Suppressor macrophage (primary cell): ENCODE results near the gene APBB1IP.
"Not testable (repeated sequence)": the region's sequence is repeated elsewhere in the genome, so short reads cannot be mapped to it uniquely, and the experiment has no call there.

Experiments used
- DNase-seq, 4 experiments: peaks; one replicate each; pipeline ENCODE4 v3.0.0-alpha.2; 2020 to 2022
- total RNA-seq, 17 experiments: gene quantifications; one replicate each; lab custom pipeline; 2026; ENCODE audit warnings: mixed read lengths in 6 of 17, inconsistent platforms in 3 of 17; lab: John Stamatoyannopoulos, UW

Gene APBB1IP, protein sequence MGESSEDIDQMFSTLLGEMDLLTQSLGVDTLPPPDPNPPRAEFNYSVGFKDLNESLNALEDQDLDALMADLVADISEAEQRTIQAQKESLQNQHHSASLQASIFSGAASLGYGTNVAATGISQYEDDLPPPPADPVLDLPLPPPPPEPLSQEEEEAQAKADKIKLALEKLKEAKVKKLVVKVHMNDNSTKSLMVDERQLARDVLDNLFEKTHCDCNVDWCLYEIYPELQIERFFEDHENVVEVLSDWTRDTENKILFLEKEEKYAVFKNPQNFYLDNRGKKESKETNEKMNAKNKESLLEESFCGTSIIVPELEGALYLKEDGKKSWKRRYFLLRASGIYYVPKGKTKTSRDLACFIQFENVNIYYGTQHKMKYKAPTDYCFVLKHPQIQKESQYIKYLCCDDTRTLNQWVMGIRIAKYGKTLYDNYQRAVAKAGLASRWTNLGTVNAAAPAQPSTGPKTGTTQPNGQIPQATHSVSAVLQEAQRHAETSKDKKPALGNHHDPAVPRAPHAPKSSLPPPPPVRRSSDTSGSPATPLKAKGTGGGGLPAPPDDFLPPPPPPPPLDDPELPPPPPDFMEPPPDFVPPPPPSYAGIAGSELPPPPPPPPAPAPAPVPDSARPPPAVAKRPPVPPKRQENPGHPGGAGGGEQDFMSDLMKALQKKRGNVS
- total RNA-seq, result 4.0 to 108 (median 42.2) reads per million in 17 experiments

DNA sequence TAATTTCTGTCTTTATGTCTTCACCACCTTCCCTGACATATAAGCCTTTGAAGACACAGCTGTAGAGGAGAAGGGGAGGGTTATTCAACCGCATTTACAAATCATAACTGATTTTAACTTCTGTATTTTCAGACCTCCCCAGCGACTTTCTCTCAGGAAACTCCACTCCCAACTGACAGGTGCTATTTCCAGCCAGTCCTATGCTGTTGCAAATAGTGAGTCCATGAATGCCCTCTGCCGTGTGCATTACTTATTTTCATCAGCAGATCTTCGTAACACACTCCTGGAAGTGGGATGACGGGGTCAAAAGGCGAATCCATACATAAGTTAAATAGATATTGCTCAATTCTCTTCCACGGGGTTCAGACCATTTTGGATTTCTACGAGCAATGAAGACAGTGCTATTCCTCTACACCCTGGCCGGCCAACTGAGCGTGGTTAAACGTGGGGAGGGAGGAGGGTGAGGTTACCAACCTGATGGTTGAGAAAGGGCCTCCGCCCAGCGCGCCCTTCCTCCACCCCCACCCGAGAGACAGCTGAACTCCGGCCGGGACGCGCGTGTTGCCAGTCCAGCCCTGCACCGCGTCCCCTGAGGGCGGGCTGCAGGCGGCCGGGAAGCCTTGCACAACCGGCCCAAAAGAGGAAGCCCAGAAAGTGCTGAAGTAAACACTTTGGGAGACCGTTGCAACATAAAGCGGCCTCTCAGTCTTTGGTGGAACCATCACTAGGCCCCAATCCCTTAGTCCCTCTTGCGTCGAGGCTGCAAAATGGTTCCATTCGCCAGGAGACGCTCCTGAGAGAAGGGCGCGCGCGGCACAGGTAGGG, at the start of gene APBB1IP:
Gene APBB1IP (plus strand): TSS at position 705 of the 825 bp plus-strand sequence. CDS start 53,986 bp downstream, outside the sequence.
- peak; percentile 96 to 99 (median 98) for DNase-seq

DNA sequence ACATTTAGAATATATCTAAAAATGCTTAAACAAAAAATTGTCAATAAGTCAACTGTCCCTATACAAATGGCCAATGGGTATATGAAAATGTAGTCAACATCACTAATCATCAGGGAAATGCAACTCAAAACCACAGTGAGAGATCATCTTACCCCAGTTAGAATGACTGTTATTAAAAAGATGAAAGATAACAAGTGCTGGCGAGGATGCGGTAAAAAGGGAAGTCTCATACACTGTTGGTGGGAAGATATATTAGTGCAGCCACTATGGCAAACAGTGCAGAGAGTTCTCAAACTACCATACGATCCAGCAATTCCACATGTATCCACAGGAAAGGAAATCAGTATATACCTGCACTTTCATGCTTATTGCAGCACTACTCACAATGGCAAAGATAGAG, 48.6 kb upstream of the APBB1IP start:
- DNase-seq, result no peak

DNA sequence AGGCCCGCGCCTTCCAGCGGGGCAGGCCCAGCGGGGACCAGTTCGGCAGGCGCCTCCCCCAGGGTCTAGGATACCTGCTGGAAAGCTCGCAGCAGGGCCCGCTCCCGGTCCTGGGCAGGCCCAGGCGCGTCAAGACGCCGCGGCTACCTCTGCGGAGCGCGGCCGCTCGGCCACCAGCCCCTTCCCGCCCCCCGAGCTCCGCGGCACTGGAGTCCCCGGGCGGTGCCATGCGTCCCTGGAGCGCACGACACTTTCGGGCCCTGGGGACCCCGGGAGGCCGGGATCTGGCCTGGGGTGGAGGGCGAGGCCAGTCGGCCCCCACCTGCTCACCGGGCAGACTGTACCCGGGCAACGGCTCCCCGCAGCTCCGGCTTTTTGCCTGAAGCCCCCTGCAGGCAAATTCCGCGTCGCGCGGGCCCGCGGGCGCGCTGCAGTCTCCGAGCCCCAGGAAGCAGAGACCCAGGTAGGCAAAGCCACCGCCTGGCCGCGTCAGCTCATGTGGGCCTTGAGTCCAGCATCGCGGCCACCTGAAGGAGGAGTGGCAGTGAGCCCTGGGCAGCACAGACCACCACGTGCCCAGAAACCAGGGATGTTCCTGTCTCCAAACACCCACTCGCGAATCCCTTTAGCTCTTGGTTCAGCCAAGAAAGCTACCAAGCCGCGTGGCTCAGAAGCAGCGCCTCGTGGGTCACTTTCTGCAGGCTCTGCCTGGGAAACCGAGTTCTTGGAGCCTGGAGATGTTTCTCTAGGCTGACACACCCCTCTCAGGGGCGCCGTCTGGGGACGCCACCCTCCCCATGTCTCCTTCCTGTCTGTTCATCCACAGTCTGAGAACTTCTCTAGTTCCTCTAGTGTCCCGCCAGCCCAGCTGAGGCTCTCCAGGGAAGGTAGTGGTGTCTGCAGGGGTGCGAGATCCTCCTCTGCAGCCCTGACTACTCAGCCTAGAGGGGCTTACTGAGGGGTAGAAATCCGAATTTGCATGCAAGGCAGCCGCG, 46.1 kb upstream of the APBB1IP start:
- DNase-seq, result peak; percentile 26 to 60 (median 52)

DNA sequence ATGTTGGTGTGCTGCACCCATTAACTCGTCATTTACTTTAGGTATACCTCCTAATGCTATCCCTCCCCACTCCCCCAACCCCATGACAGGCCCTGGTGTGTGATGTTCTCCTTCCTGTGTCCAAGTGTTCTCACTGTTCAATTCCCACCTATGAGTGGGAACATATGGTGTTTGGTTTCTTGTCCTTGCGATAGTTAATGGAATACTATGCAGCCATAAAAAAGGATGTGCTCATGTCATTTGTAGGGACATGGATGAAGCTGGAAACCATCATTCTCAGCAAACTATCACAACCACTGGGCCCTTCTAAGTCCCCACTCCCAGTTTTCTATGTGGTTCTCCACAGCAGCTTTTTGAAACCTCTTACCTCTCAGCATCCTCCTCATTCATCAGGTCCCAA, 39.8 kb upstream of the APBB1IP start:
- DNase-seq, result not testable (repeated sequence)

DNA sequence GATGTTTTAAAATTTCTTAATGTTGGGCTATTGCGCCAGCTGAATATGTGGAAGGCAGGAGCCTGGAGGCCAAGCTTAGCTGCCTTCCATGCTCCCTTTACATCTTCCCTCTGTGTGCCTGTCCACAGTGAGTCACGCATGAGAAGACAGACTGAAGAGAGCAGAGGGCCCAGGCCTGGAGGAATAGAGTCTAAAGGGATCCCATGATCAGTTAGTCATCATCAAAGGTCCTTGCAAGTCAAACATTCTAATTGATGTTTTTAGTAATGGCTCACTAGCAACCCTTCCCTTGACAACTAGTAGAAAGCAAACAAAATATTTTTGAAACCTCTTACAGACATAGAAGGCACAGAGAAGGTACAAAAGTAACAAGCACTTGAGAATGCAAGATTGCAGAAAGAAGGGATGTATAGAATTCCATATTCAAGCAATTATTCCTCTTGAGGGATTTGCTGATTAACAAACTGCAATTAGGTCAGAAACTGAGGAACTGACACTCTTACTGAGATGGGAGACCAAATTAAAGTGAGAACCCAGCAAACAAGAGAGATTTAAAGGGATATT, 30.7 kb upstream of the APBB1IP start:
- DNase-seq, result peak; percentile 82 to 96 (median 86)

DNA sequence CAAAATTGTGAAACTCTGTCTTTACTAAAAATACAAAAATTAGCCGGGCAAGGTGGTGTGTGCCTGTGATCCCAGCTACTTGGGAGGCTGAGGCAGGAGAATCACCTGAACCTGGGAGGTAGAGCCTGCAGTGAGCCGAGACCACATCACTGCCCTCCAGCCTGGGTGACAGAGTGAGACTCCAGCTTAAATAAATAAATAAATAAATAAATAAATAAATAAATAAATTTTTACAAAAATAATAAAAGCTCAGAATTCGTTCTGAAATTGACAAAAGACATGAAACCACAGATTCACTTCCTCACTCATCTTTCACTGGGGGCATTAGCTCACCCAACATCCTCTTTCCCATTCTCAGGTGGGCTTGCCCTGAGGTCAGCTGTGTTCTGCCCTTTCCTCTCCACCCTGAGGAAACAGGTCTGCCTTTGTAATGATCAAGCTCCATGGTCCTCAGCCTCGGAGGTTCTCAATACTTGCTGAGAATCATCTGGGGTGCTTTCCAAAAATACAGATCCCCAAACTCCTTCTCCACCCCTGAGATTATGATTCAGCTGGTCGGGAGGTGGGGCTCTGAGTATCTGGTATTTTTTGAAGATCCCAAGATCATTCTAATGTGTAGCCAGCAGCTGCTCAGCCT, 29.2 kb upstream of the APBB1IP start:
- peak in 1 of 4 experiments; percentile 21 for DNase-seq

DNA sequence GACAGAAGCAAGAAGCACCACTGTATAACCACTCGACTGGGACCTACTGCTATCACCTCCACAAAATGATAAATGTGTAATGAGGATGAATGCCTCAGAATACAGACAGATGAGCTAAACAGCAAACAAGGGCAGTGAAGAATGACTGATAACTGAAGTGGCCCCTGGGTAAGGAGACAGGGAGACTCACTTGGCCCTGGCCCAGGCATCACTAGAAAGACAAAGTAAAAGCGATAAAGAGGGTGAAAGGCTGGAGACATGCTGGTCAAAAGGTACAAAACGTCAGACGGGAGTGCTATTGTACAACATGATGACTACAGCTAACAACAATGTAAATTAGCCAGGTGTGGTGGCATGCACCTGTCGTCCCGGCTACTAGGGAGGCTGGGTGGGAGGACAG, 27.8 kb upstream of the APBB1IP start:
- no peak for DNase-seq

DNA sequence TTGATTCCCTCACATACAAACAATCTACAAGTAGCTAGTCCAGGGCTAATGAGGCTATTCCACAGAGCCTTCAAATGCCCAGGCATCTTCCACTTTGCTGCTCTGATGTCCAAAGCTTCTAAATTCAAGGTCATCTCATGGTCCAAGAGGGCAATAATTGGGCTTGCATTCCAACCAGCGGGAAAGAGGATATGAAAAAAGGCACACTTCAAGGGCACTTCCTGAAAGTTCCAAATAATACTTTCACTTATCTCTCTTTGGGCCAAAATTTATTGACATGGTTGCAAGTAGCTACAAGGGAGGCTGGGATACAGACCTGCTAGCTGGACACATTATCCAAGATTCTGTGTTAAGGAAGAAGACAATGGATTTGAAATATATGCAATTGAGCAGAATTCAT, 25.2 kb upstream of the APBB1IP start:
- peak in 3 of 4 experiments; percentile 19 to 46 (median 26) for DNase-seq

DNA sequence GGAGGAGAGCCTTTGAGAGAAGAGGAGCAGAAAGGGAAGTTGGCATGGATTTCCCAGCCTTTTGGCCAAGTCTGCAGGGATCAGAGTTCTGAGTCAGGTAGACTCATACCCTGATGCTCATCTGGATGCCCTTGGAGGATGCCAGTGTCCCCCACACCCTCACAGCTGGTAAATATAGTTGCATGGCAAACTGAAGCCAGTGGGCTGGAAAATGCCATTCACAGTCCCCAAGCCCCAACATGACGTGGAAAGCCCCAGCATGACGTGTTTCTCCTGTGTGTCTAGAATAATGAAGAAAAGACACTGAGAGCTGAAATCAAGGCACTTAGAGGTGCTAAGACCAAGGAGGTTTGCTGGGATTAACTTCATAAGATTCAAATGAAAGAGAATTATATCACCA, 24.8 kb upstream of the APBB1IP start:
- DNase-seq, result no peak

DNA sequence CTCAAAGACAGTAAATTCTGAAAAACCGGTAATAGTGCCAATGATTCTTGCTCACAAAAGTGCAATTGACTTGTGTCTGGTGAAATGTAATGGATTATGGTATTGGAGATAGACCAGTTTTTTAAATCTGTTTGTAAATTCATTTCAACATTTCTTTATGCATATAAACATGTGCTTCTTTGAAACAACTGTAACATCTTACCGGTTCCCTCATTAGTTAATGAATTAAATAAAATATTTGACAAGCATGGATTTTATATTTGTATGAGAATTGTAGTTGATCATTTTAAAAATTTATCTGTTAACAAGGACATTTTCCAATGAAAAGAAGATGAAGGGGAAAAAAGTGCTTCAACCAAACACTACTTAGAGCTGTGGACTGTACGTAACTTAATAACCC, 21.0 kb upstream of the APBB1IP start:
- DNase-seq, result no peak

DNA sequence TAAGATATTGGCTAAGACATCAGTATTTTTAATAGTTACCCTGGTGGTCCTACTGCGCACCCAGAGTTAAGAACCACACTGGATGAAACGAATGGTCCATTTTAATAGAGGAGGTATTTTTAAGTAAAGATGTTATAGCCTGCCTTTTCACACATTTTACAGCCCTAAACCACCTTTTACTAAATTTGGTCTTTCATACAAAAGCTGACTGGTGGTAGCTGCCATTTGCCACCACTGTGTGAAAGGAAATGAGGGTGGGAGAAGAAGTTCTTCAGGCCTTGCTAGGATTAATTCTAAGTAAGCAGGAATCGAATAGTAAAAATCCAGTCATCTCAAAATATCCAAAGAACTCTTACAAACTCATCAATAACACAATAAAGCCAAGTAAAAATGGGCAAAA, 15.2 kb upstream of the APBB1IP start:
- no peak for DNase-seq

DNA sequence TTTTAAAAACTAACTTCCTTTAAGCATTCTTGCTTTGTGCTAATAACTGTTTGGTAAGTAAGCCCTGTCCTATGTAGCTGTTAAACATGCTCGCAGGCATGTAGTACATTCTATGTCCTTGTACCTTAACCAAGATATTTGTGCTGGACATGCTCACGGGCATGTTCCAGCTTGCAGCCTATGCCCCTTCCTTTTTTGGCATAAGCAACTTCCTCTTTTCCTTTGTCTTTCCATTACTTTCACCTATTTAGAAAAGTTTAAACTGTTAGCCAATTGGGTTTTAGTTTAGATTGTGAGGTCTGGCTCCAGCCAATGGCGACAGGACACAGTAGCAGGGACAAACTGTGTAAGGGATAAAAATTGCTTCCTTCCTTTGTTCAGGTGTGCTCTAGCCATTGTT, 14.4 kb upstream of the APBB1IP start:
- peak in 3 of 4 experiments; percentile 19 to 43 (median 39) for DNase-seq

DNA sequence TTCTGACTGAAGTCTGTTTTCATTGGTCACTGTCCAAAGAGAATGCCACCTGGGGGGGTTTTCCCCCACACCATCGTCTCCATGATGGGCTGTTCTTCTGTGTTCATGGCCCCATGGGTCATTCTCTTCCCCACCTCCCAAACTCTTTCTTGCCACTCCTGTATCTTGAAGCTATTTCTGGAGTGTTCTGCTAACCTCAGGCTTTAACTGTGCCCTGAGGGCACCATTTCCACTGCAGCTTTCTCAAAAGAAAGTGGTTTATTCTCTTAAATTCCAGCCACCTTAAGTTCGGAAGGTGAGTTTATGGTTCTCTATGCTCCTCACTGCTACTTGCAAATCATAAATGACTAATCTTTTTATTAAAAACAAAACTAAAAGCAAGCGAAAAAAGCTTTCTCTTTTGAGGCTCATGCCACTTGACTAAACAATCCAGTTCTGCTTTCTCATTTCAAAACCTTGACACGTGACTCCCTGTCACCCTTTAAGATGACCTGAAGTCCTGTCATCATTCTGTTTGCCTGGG, 7.4 kb upstream of the APBB1IP start:
- DNase-seq, result peak; percentile 80 to 96 (median 88)

DNA sequence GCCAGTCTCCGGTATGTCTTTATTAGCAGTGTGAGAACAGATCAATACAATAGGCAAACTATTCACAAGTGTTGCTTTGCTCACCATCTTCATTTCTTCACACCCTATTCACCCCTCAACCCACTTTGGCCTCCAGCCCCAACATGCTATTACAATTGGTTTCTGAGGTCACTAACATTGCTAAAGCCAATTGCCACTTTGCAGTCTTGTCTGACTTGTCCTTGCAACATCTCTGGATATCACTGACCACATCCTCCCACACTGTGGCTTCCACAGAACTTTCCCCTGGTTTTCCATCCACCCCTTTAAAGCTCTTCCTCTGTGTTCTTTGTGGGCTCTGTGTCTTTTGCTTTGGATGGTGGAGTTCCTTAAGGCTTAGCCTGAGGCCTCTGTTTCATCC, 5.2 kb upstream of the APBB1IP start:
- DNase-seq, result peak; percentile 79 to 94 (median 89)

DNA sequence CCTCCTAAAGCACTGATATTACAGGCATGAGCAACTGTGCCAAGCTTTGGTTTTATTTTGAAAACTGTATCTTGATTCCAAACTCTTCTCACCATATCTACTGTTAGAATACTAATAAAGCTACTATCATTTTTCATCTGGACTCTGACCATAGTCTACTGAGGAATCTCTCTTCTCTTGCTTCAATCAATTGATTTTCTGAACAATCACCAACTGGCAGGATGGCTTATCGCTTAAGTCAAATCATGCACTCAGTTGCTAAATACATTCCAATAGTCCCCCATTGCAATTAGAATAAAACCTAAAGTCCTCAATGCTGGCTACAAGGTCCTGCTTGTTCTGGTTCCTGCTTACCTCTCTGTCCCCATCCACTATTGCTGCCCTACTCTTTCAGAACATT, 2.3 kb upstream of the APBB1IP start:
- no peak for DNase-seq

DNA sequence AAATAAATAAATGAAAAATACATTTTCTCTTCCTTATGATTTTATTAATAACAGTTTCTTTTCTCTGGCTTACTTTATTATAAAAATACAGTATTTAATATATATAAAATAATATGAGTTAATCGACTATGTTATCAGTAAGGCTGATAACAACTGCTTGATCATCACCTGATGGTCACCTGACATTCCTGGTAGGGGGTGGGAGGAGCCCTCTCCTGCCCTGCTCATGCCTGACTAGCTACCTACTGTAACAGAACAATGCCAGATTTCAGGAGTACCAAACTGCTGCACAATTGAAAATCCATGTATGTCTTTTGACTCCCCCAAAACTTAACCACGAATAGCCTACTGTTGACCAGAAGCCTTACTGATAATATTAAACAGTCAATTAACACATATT, 1.3 kb upstream of the APBB1IP start:
- DNase-seq, result no peak

DNA sequence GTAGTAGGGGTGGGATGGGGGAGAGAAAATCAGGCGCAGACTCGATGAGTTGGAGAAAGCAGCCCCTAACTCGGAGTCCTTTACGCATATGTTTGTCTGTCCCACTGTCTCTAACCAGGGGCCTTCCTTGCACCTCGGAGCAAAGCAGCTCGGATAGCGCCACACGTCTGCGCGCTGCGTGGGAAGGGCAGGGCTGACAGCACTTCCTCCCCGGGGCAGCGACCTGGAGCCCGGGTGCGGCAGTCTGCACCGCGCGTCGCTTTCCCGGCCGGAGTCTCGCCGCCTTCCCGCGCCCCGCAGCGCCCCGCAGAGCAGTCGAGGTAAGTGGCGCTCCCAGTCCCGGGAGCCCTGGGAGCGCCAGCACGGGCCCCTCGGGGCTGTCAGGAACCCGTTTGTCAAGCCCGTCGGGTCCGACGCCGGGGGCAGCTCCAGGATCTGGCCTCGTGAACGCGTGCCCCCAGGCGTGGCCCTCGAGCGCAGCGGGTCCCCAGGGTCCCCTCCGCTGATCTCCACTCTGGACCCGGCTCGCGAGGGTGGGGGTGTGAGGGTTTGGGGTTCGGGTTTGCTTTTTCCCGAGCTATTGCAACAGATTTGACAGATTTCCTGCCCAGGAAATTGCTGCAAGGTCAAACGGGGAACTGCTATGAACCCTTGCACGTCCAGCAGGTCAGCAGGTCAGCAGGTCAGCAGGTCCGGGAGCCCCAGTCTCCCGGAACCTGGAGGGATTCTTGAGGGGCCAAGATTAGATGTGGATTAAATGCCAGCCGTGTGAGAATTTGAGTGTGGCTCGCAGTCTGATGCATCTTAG, 597 bp downstream of the APBB1IP start:
- DNase-seq, result peak; percentile 78 to 91 (median 89)

DNA sequence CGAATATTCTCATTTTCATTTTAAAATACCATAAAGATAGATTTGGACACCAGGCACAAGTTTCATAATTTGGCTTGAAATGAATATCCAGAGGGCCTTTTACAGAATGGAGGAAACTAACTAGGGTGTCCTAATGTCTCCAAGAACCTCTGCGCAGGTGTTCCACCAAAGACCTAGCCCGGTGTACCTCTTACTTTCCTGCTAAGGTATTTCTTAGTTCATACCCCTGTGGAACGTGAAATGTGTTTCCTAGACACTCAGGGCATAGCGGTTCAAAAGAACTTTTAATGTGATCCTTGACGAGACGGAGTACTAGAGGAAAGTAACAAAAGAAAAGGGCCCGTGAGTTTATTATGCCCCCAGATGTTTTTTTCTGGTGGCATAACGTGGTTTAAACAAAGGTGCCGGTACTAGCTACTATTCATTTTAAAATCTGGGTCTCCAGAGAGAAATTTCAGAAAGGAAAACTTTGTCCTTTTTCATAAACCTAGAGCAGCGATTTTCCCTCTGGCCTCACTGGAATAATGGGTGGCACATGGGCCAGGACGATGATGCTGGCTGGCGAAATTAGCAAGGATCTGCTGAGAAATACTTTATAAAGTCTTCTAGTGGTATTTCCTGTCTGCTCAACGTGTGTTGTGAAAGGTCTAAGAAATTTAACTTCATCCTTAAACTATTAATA, 1.4 kb downstream of the APBB1IP start:
- DNase-seq, result peak in 2 of 4 experiments; percentile 21 to 33

DNA sequence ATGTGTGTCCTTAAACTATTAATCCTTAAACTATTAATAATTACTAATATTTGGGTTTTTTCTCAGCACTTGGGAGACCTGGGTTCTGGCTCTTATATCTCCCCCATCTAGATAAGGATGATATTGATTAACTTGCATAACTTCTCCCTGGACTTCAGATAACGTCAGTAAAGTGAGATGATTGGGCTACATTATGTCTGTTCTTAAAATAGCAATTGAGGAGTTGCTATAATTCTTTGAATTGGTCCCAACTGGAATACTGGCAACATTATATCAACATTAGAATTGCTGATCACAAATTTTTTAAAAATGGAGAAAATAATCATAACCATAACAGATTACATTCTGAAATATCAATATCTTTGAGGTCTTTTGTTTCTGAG, 1.9 kb downstream of the APBB1IP start:
- no peak for DNase-seq
